OCI-LY7 (cell line): Measurements from ENCODE around the gene LRBA.

ENCODE experiments used
- CTCF ChIP-seq: fragments of 200-600 bp; sonication (generic); conservative IDR thresholded peaks from 2 replicates; pipeline ENCODE4 v1.5.1; 2014; ENCODE audit warnings: mild to moderate bottlenecking, antibody characterized with exemption, low read length, moderate library complexity, mixed read lengths
- EZH2phosphoT487 ChIP-seq: fragments of 200-600 bp; sonication (generic); IDR thresholded peaks from 2 replicates; pipeline ENCODE4 v1.6.1; 2018; ENCODE audit warnings: low read depth, borderline replicate concordance, mild to moderate bottlenecking, mixed run types, antibody characterized with exemption, low read length, moderate library complexity, mixed read lengths

- TF ChIP-seq CTCF (no peak), EZH2phosphoT487 (no peak)
Measured at GRCh38 chr4:150647008-150647407, 368.1 kb downstream of the LRBA start.
